HG03432 (cell line): ENCODE measurements around the gene MGAT4B.
"Not testable (repeated sequence)": the region's sequence is repeated elsewhere in the genome, so short reads cannot be mapped to it uniquely, and the experiment has no call there.

Experiments used
- ATAC-seq: cut with Tn5 transposase; IDR thresholded peaks from one replicate; pipeline ENCODE4 v1.9.1; 2021; ENCODE audit warnings: mild to moderate bottlenecking, moderate library complexity; ENCODE audit not compliant: unreplicated experiment

MGAT4B gene

GRCh38 chr5:179795863-179796833, 10.5 kb downstream of the MGAT4B start:
- ATAC-seq = peak; percentile 80

GRCh38 chr5:179795049-179795862, 11.4 kb downstream of the MGAT4B start:
- no peak for ATAC-seq

GRCh38 chr5:179794575-179794974, 12.1 kb downstream of the MGAT4B start:
- no peak for ATAC-seq

GRCh38 chr5:179794171-179794570, 12.5 kb downstream of the MGAT4B start:
- ATAC-seq = no peak

GRCh38 chr5:179793468-179794139, 13.1 kb downstream of the MGAT4B start, which contains the start of gene LTC4S:
Gene LTC4S, plus strand, starts transcription at chr5:179793986. Its CDS starts 95 bp downstream, at chr5:179794081.
- ATAC-seq = no peak

- ATAC-seq = no peak
Observed at GRCh38 chr5:179792612-179793467, 13.8 kb downstream of the MGAT4B start.

- no peak for ATAC-seq
Observed at GRCh38 chr5:179791881-179792611, 14.6 kb downstream of the MGAT4B start.

- not testable (repeated sequence) for ATAC-seq
Observed at GRCh38 chr5:179789278-179789677, 17.4 kb downstream of the MGAT4B start.

- ATAC-seq = no peak
Observed at GRCh38 chr5:179788193-179788854, 18.3 kb downstream of the MGAT4B start.

GRCh38 chr5:179786861-179787260, 19.8 kb downstream of the MGAT4B start:
- ATAC-seq = no peak

GRCh38 chr5:179783128-179783527, 23.5 kb downstream of the MGAT4B start:
- ATAC-seq = no peak

- ATAC-seq = no peak
Observed at GRCh38 chr5:179781846-179782245, 24.8 kb downstream of the MGAT4B start.

- no peak for ATAC-seq
Observed at GRCh38 chr5:179780362-179780761, 26.3 kb downstream of the MGAT4B start.

- no peak for ATAC-seq
Observed at GRCh38 chr5:179779826-179780225, 26.8 kb downstream of the MGAT4B start.

GRCh38 chr5:179778591-179778990, 28.1 kb downstream of the MGAT4B start:
- ATAC-seq = no peak

GRCh38 chr5:179777909-179778308, 28.8 kb downstream of the MGAT4B start:
- no peak for ATAC-seq

- ATAC-seq = no peak
Observed at GRCh38 chr5:179777456-179777855, 29.2 kb downstream of the MGAT4B start.

GRCh38 chr5:179776411-179776938, 30.2 kb downstream of the MGAT4B start:
- no peak for ATAC-seq

GRCh38 chr5:179774442-179774841, 32.2 kb downstream of the MGAT4B start:
- ATAC-seq = no peak
